ENCODE data around the gene SCAMP4. TPM values are rescaled to one million over a fixed set of nuclear protein-coding genes. Genes with fewer than 3 reads are reported as not detected.

Gene SCAMP4
- total RNA-seq, 1 experiment from 2014 or later: 81.3 TPM

DNA sequence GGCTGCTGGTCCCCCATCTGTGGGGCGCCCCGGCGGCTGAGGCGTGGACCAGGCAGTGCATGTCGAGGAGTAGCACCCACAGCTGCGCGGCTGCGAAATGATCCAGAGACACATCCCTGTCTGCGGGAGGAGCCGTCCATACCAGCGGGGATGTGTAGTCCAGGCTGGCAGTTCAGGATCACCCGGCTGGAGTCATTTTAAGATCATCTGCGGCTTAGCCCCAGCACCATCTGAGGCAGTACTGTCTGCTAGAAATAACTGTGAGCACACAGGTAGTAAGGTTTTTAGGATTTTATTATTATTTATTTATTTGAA lies 3.1 kb downstream of the SCAMP4 start:
- H3K9me3 Mint-ChIP-seq: no peaks in the 10 kb centered on the region

DNA sequence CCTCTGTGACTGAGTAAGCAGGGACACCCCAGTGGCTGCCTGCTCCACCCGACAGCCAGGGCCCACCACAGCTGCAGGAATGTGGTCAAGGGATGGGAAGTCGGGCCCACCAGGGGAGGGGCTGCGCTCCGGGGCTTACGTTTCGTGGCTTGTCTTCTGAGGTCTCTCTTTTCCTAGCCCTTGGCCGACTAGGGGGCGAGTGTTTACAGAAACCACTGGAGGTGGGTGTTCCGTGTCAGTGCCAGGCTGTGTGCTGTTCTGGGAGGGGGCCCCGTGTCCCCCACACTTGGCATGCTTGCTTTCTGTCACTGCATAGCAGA lies 4.5 kb downstream of the SCAMP4 start:
- ATAC-seq (no peak), DNase-seq (ENCODE audit: low spot score) (no peak)
- POLR2A ChIA-PET: no interaction called here
- CTCF ChIA-PET: interaction anchor here (2.0 kb wide), 1 partner anchor 12 kb away, joined by 6 read pairs; no protein-coding TSS in a partner anchor
- Mint-ChIP-seq H3K36me3 (peaks cover 6% of the 10 kb centered on the region; the same call in 1 of the 2 replicates), H3K4me3 (no peak overlapping the region), H3K27me3 (ENCODE audit: low read depth) (no peaks in the 10 kb centered on the region), H3K9me3 (no peaks in the 10 kb centered on the region), H3K27ac (no peak overlapping the region; the same call in 1 of the 2 replicates), H3K4me1 (peaks cover 5% of the 10 kb centered on the region)
- TF ChIP-seq, protein P1, sequence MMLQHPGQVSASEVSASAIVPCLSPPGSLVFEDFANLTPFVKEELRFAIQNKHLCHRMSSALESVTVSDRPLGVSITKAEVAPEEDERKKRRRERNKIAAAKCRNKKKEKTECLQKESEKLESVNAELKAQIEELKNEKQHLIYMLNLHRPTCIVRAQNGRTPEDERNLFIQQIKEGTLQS (CRISPR knock-in tag; conservative IDR thresholded peaks at IDR 0.05): no peak
- TF ChIP-seq SOX15 (CRISPR knock-in tag; IDR thresholded peaks at IDR 0.05) (no peak), ZNF671 (CRISPR knock-in tag; IDR thresholded peaks at IDR 0.05) (no peak), ZNF121 (CRISPR knock-in tag; IDR thresholded peaks at IDR 0.05) (no peak), ZNF219 (CRISPR knock-in tag; IDR thresholded peaks at IDR 0.05; ENCODE audit: borderline replicate concordance) (no peak), MXD4 (CRISPR knock-in tag; IDR thresholded peaks at IDR 0.05; ENCODE audit: borderline replicate concordance) (no peak), ETV6 (CRISPR knock-in tag; IDR thresholded peaks at IDR 0.05) (no peak)
- TF ChIP-seq, protein P2, sequence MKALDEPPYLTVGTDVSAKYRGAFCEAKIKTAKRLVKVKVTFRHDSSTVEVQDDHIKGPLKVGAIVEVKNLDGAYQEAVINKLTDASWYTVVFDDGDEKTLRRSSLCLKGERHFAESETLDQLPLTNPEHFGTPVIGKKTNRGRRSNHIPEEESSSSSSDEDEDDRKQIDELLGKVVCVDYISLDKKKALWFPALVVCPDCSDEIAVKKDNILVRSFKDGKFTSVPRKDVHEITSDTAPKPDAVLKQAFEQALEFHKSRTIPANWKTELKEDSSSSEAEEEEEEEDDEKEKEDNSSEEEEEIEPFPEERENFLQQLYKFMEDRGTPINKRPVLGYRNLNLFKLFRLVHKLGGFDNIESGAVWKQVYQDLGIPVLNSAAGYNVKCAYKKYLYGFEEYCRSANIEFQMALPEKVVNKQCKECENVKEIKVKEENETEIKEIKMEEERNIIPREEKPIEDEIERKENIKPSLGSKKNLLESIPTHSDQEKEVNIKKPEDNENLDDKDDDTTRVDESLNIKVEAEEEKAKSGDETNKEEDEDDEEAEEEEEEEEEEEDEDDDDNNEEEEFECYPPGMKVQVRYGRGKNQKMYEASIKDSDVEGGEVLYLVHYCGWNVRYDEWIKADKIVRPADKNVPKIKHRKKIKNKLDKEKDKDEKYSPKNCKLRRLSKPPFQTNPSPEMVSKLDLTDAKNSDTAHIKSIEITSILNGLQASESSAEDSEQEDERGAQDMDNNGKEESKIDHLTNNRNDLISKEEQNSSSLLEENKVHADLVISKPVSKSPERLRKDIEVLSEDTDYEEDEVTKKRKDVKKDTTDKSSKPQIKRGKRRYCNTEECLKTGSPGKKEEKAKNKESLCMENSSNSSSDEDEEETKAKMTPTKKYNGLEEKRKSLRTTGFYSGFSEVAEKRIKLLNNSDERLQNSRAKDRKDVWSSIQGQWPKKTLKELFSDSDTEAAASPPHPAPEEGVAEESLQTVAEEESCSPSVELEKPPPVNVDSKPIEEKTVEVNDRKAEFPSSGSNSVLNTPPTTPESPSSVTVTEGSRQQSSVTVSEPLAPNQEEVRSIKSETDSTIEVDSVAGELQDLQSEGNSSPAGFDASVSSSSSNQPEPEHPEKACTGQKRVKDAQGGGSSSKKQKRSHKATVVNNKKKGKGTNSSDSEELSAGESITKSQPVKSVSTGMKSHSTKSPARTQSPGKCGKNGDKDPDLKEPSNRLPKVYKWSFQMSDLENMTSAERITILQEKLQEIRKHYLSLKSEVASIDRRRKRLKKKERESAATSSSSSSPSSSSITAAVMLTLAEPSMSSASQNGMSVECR (CRISPR knock-in tag; IDR thresholded peaks at IDR 0.05; ENCODE audit: borderline replicate concordance): no peak
- TF ChIP-seq, protein P3, sequence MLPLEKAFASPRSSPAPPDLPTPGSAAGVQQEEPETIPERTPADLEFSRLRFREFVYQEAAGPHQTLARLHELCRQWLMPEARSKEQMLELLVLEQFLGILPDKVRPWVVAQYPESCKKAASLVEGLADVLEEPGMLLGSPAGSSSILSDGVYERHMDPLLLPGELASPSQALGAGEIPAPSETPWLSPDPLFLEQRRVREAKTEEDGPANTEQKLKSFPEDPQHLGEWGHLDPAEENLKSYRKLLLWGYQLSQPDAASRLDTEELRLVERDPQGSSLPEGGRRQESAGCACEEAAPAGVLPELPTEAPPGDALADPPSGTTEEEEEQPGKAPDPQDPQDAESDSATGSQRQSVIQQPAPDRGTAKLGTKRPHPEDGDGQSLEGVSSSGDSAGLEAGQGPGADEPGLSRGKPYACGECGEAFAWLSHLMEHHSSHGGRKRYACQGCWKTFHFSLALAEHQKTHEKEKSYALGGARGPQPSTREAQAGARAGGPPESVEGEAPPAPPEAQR (CRISPR knock-in tag; IDR thresholded peaks at IDR 0.05): no peak
- TF ChIP-seq, protein P4, sequence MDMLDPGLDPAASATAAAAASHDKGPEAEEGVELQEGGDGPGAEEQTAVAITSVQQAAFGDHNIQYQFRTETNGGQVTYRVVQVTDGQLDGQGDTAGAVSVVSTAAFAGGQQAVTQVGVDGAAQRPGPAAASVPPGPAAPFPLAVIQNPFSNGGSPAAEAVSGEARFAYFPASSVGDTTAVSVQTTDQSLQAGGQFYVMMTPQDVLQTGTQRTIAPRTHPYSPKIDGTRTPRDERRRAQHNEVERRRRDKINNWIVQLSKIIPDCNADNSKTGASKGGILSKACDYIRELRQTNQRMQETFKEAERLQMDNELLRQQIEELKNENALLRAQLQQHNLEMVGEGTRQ (CRISPR knock-in tag; IDR thresholded peaks at IDR 0.05): no peak

More for the DNA sequence above, 3.1 kb downstream of the SCAMP4 start:
- ATAC-seq: no peak
- ChIA-PET CTCF (interaction anchor here (0.9 kb wide), 1 partner anchor 11 kb away, joined by 3 read pairs; no protein-coding TSS in a partner anchor), POLR2A (no interaction called here)
- H3K27me3 Mint-ChIP-seq (ENCODE audit: low read depth): no peaks in the 10 kb centered on the region
- DNase-seq (ENCODE audit: low spot score): no peak
- peaks cover 17% of the 10 kb centered on the region for H3K4me1 Mint-ChIP-seq
- TF ChIP-seq, protein P5, sequence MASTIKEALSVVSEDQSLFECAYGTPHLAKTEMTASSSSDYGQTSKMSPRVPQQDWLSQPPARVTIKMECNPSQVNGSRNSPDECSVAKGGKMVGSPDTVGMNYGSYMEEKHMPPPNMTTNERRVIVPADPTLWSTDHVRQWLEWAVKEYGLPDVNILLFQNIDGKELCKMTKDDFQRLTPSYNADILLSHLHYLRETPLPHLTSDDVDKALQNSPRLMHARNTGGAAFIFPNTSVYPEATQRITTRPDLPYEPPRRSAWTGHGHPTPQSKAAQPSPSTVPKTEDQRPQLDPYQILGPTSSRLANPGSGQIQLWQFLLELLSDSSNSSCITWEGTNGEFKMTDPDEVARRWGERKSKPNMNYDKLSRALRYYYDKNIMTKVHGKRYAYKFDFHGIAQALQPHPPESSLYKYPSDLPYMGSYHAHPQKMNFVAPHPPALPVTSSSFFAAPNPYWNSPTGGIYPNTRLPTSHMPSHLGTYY (CRISPR knock-in tag; IDR thresholded peaks at IDR 0.05): no peak
- TF ChIP-seq NR1H2 (CRISPR knock-in tag; IDR thresholded peaks at IDR 0.05) (no peak), ATF1 (CRISPR knock-in tag; IDR thresholded peaks at IDR 0.05) (no peak), ZBTB21 (CRISPR knock-in tag; IDR thresholded peaks at IDR 0.05; ENCODE audit: borderline replicate concordance) (no peak), OVOL2 (CRISPR knock-in tag; IDR thresholded peaks at IDR 0.05; ENCODE audit: borderline replicate concordance) (no peak), JAZF1 (CRISPR knock-in tag; IDR thresholded peaks at IDR 0.05) (no peak), ETV6 (CRISPR knock-in tag; IDR thresholded peaks at IDR 0.05) (no peak), PRRX2 (CRISPR knock-in tag; IDR thresholded peaks at IDR 0.05) (no peak), NFATC4 (CRISPR knock-in tag; IDR thresholded peaks at IDR 0.05) (no peak), RORB (CRISPR knock-in tag; IDR thresholded peaks at IDR 0.05) (no peak), ZNF396 (CRISPR knock-in tag; IDR thresholded peaks at IDR 0.05; ENCODE audit: borderline replicate concordance) (no peak), KAT7 (CRISPR knock-in tag; IDR thresholded peaks at IDR 0.05; ENCODE audit: borderline replicate concordance) (no peak), ZNF317 (CRISPR knock-in tag; IDR thresholded peaks at IDR 0.05; ENCODE audit: borderline replicate concordance, low read depth) (no peak), ELF4 (CRISPR knock-in tag; IDR thresholded peaks at IDR 0.05; ENCODE audit: low read depth) (no peak)
- TF ChIP-seq, protein P6, sequence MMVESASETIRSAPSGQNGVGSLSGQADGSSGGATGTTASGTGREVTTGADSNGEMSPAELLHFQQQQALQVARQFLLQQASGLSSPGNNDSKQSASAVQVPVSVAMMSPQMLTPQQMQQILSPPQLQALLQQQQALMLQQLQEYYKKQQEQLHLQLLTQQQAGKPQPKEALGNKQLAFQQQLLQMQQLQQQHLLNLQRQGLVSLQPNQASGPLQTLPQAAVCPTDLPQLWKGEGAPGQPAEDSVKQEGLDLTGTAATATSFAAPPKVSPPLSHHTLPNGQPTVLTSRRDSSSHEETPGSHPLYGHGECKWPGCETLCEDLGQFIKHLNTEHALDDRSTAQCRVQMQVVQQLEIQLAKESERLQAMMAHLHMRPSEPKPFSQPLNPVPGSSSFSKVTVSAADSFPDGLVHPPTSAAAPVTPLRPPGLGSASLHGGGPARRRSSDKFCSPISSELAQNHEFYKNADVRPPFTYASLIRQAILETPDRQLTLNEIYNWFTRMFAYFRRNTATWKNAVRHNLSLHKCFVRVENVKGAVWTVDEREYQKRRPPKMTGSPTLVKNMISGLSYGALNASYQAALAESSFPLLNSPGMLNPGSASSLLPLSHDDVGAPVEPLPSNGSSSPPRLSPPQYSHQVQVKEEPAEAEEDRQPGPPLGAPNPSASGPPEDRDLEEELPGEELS (CRISPR knock-in tag; IDR thresholded peaks at IDR 0.05): no peak
- TF ChIP-seq, protein P7, sequence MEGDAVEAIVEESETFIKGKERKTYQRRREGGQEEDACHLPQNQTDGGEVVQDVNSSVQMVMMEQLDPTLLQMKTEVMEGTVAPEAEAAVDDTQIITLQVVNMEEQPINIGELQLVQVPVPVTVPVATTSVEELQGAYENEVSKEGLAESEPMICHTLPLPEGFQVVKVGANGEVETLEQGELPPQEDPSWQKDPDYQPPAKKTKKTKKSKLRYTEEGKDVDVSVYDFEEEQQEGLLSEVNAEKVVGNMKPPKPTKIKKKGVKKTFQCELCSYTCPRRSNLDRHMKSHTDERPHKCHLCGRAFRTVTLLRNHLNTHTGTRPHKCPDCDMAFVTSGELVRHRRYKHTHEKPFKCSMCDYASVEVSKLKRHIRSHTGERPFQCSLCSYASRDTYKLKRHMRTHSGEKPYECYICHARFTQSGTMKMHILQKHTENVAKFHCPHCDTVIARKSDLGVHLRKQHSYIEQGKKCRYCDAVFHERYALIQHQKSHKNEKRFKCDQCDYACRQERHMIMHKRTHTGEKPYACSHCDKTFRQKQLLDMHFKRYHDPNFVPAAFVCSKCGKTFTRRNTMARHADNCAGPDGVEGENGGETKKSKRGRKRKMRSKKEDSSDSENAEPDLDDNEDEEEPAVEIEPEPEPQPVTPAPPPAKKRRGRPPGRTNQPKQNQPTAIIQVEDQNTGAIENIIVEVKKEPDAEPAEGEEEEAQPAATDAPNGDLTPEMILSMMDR (IDR thresholded peaks at IDR 0.05): no peak
- TF ChIP-seq, protein P8, sequence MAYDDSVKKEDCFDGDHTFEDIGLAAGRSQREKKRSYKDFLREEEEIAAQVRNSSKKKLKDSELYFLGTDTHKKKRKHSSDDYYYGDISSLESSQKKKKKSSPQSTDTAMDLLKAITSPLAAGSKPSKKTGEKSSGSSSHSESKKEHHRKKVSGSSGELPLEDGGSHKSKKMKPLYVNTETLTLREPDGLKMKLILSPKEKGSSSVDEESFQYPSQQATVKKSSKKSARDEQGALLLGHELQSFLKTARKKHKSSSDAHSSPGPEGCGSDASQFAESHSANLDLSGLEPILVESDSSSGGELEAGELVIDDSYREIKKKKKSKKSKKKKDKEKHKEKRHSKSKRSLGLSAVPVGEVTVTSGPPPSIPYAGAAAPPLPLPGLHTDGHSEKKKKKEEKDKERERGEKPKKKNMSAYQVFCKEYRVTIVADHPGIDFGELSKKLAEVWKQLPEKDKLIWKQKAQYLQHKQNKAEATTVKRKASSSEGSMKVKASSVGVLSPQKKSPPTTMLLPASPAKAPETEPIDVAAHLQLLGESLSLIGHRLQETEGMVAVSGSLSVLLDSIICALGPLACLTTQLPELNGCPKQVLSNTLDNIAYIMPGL (CRISPR knock-in tag; IDR thresholded peaks at IDR 0.05): no peak
- H3K4me3 Mint-ChIP-seq: no peak overlapping the region
- no peak overlapping the region for H3K27ac Mint-ChIP-seq
- H3K36me3 Mint-ChIP-seq: peaks cover 3% of the 10 kb centered on the region; the same call in 1 of the 2 replicates
